IMR-90 (cell line): ENCODE measurements around the gene ALOX12B.

Source experiments
- CEBPB ChIP-seq: IDR thresholded peaks from 2 replicates; pipeline ENCODE4 v1.6.1; 2012; ENCODE audit warnings: low read depth, low read length, improper control_type of control experiment
- CHD1 ChIP-seq: IDR thresholded peaks from 2 replicates; pipeline ENCODE4 v1.6.1; 2012; ENCODE audit warnings: low read depth, low read length, improper control_type of control experiment
- FOS ChIP-seq: fragments of 150-350 bp; IDR thresholded peaks from 2 replicates; pipeline ENCODE4 v1.6.1; 2016; ENCODE audit warnings: low read depth, low read length
- MAFK ChIP-seq: IDR thresholded peaks from 2 replicates; pipeline ENCODE4 v1.6.1; 2012; ENCODE audit warnings: low read depth, low read length, improper control_type of control experiment
- POLR2A ChIP-seq: IDR thresholded peaks from 2 replicates; pipeline ENCODE4 v1.6.1; 2012; ENCODE audit warnings: mild to moderate bottlenecking, low read depth, low read length
- SMC3 ChIP-seq: fragments of 150-350 bp; IDR thresholded peaks from 2 replicates; pipeline ENCODE4 v1.6.1; 2016; ENCODE audit warnings: low read depth, mild to moderate bottlenecking, antibody characterized with exemption, low read length, moderate library complexity
- TF ChIP-seq, protein P1 (sequence below): conservative IDR thresholded peaks from 2 replicates; pipeline ENCODE4 v1.5.1; 2012; ENCODE audit warnings: mild to moderate bottlenecking, low read depth, low read length, improper control_type of control experiment

DNA sequence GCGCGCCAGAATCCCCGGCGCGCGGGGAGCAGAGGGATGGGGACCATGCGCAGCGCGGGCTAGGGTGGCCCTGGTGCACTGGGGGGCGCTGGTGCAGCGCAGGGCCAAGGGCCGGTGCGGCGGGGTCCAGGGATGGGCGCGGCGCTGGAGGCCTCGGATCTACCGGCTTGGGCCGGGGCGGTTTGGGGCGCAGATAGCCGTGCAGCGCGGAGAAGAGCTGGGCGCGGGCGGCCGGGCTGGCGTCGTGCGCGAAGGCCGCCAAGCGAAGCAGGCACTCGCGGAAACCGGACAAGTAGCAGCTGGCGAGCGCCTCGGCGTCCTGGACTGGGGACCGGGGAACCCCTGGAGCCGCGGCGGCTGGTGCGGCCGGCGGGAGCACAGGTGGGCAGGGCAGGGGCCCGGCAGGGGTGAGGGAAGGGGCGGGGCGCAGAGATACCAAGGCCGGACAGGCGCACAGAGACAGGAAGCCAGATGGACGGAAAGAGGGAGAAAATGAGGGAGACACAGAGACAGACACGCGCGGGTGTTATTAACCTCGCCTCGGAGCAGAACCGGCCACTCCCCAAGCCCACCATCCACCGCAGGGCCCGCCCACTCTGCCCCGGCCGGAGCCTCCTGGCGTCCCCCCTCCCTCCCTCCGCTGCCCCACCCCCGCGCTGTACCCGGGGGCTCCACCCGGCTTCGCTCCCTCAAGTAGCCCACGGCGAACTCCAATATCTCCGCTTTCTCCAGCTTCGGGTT is 34.3 kb upstream of the ALOX12B start:
- TF ChIP-seq, protein P1, sequence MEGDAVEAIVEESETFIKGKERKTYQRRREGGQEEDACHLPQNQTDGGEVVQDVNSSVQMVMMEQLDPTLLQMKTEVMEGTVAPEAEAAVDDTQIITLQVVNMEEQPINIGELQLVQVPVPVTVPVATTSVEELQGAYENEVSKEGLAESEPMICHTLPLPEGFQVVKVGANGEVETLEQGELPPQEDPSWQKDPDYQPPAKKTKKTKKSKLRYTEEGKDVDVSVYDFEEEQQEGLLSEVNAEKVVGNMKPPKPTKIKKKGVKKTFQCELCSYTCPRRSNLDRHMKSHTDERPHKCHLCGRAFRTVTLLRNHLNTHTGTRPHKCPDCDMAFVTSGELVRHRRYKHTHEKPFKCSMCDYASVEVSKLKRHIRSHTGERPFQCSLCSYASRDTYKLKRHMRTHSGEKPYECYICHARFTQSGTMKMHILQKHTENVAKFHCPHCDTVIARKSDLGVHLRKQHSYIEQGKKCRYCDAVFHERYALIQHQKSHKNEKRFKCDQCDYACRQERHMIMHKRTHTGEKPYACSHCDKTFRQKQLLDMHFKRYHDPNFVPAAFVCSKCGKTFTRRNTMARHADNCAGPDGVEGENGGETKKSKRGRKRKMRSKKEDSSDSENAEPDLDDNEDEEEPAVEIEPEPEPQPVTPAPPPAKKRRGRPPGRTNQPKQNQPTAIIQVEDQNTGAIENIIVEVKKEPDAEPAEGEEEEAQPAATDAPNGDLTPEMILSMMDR: peak; percentile 62
- TF ChIP-seq FOS (no peak), POLR2A (no peak), CHD1 (no peak), CEBPB (no peak), SMC3 (peak; percentile 41), MAFK (no peak)
